Neural progenitor cell (in vitro differentiated cells): ENCODE data around the gene C19orf33. TPM values are rescaled to one million over a fixed set of nuclear protein-coding genes. Genes with fewer than 3 reads are reported as not detected.

Source experiments
- DNase-seq: peaks from one replicate; pipeline ENCODE4 v3.0.0-alpha.2; 2016; ENCODE audit warnings: low spot score
- H2AFZ ChIP-seq: fragments of 200-600 bp; sonication (generic); replicated peaks from 2 replicates; pipeline ENCODE4 v1.6.1; 2016; ENCODE audit warnings: antibody characterized with exemption
- H3F3A ChIP-seq: fragments of 200-600 bp; sonication (generic); 2 replicates; pipeline ENCODE4 v1.6.1; 2016; ENCODE audit warnings: antibody characterized with exemption, low read depth
- H3K27ac ChIP-seq: fragments of 200-600 bp; sonication (generic); 2 replicates; pipeline ENCODE4 v1.5.1; 2016; ENCODE audit warnings: mild to moderate bottlenecking
- H3K27me3 ChIP-seq: fragments of 200-600 bp; sonication (generic); 2 replicates; pipeline ENCODE4 v1.6.1; 2016; ENCODE audit warnings: mild to moderate bottlenecking, moderate library complexity
- H3K36me3 ChIP-seq: fragments of 200-600 bp; sonication (generic); 2 replicates; pipeline ENCODE4 v1.5.1; 2016
- H3K4me1 ChIP-seq: fragments of 200-600 bp; sonication (generic); 2 replicates; pipeline ENCODE4 v1.6.1; 2016; ENCODE audit warnings: mixed run types
- H3K4me2 ChIP-seq: fragments of 200-600 bp; sonication (generic); 2 replicates; pipeline ENCODE4 v1.6.1; 2016
- H3K4me3 ChIP-seq: fragments of 200-600 bp; sonication (generic); 2 replicates; pipeline ENCODE4 v1.5.1; 2016
- H3K79me2 ChIP-seq: fragments of 200-600 bp; sonication (generic); 2 replicates; pipeline ENCODE4 v1.6.1; 2016; ENCODE audit warnings: low read depth
- H3K9ac ChIP-seq: fragments of 200-600 bp; sonication (generic); 2 replicates; pipeline ENCODE4 v1.6.1; 2016
- H3K9me3 ChIP-seq: fragments of 200-600 bp; sonication (generic); 2 replicates; pipeline ENCODE4 v1.5.1; 2016; ENCODE audit warnings: low read depth
- H4K20me1 ChIP-seq: fragments of 200-600 bp; sonication (generic); 2 replicates; pipeline ENCODE4 v1.6.1; 2016; ENCODE audit warnings: low read depth
- H3K27ac Mint-ChIP-seq: 3 replicates; pipeline ENCODE4 v1.8.0; 2021; ENCODE audit warnings: mixed read lengths
- H3K27me3 Mint-ChIP-seq: 2 replicates; pipeline ENCODE4 v1.8.0; 2022; ENCODE audit warnings: low read depth, mild to moderate bottlenecking, inconsistent platforms, moderate library complexity, mixed read lengths; ENCODE audit not compliant: insufficient read depth
- H3K36me3 Mint-ChIP-seq: 3 replicates; pipeline ENCODE4 v1.8.0; 2021; ENCODE audit warnings: mixed read lengths
- H3K4me1 Mint-ChIP-seq: 3 replicates; pipeline ENCODE4 v1.8.0; 2021; ENCODE audit warnings: mixed read lengths
- H3K4me3 Mint-ChIP-seq: 3 replicates; pipeline ENCODE4 v1.8.0; 2021; ENCODE audit warnings: mild to moderate bottlenecking, moderate library complexity, mixed read lengths
- H3K9me3 Mint-ChIP-seq: 3 replicates; pipeline ENCODE4 v1.8.0; 2020; ENCODE audit warnings: mixed read lengths
- CTCF ChIP-seq: fragments of 200-600 bp; sonication (generic); IDR thresholded peaks from 2 replicates; pipeline ENCODE4 v1.5.1; 2017; ENCODE audit warnings: antibody characterized with exemption, mild to moderate bottlenecking
- EZH2 ChIP-seq: fragments of 200-600 bp; sonication (generic); IDR thresholded peaks from 2 replicates; pipeline ENCODE4 v1.6.1; 2017; ENCODE audit warnings: antibody characterized with exemption, mild to moderate bottlenecking, moderate library complexity
- EZH2phosphoT487 ChIP-seq: fragments of 200-600 bp; sonication (generic); IDR thresholded peaks from 2 replicates; pipeline ENCODE4 v1.6.1; 2017; ENCODE audit warnings: antibody characterized with exemption
- total RNA-seq: library from RNA; depleted of rRNA; stranded (reverse); fragments of >200 nt; gene quantifications from 2 replicates; pipeline ENCODE4 v1.2.3, GENCODE V29; 2015; ENCODE audit warnings: low replicate concordance

C19orf33 gene
- total RNA-seq, 1 donor from 2014 or later = not detected

GRCh38 chr19:38331728-38332127 lies 27.7 kb downstream of the C19orf33 start:
- Mint-ChIP-seq H3K4me3 (no peak overlapping the region), H3K27ac (no peak overlapping the region), H3K27me3 (peaks cover 5% of the 10 kb centered on the region), H3K36me3 (no peaks in the 10 kb centered on the region), H3K4me1 (peaks cover 6% of the 10 kb centered on the region), H3K9me3 (no peaks in the 10 kb centered on the region)
- H3K4me1 ChIP-seq = no peaks in the 10 kb centered on the region
- no peak overlapping the region for H2AFZ ChIP-seq
- no peaks in the 10 kb centered on the region for H3K9me3 ChIP-seq
- peaks cover 10% of the 10 kb centered on the region for H3F3A ChIP-seq
- H3K79me2 ChIP-seq = no peaks in the 10 kb centered on the region
- no peak overlapping the region for H3K9ac ChIP-seq
- H3K27ac ChIP-seq = no peak overlapping the region
- H3K36me3 ChIP-seq = no peaks in the 10 kb centered on the region
- H3K4me3 ChIP-seq = no peak overlapping the region
- H4K20me1 ChIP-seq = no peaks in the 10 kb centered on the region
- DNase-seq = no peak
- H3K27me3 ChIP-seq = no peaks in the 10 kb centered on the region
- no peak for TF ChIP-seq EZH2
- TF ChIP-seq EZH2phosphoT487 = no peak
- TF ChIP-seq CTCF = no peak
- H3K4me2 ChIP-seq = no peak overlapping the region

GRCh38 chr19:38333245-38333644 lies 29.2 kb downstream of the C19orf33 start:
- no peaks in the 10 kb centered on the region for H3K79me2 ChIP-seq
- no peak overlapping the region for H2AFZ ChIP-seq
- peaks cover 21% of the 10 kb centered on the region for H3F3A ChIP-seq
- H3K27me3 Mint-ChIP-seq = peaks cover 5% of the 10 kb centered on the region
- H3K27ac ChIP-seq = no peak overlapping the region
- H3K27ac Mint-ChIP-seq = no peak overlapping the region
- TF ChIP-seq EZH2 = no peak
- no peak for TF ChIP-seq EZH2phosphoT487
- TF ChIP-seq CTCF = no peak
- H3K36me3 ChIP-seq = no peaks in the 10 kb centered on the region
- H3K27me3 ChIP-seq = no peaks in the 10 kb centered on the region
- no peak overlapping the region for H3K4me2 ChIP-seq
- no peaks in the 10 kb centered on the region for H3K9me3 Mint-ChIP-seq
- H3K4me1 Mint-ChIP-seq = peaks cover 9% of the 10 kb centered on the region
- H3K4me1 ChIP-seq = no peaks in the 10 kb centered on the region
- H3K36me3 Mint-ChIP-seq = no peaks in the 10 kb centered on the region
- no peaks in the 10 kb centered on the region for H3K9me3 ChIP-seq
- H4K20me1 ChIP-seq = no peaks in the 10 kb centered on the region
- DNase-seq = no peak
- no peak overlapping the region for H3K4me3 Mint-ChIP-seq
- no peak overlapping the region for H3K4me3 ChIP-seq
- no peak overlapping the region for H3K9ac ChIP-seq

- Histone ChIP-seq H3K4me2 (peak overlapping the region; percentile 82), H2AFZ (peak overlapping the region; percentile 79), H3K4me3 (peak overlapping the region; percentile 67), H3F3A (peaks cover 35% of the 10 kb centered on the region), H3K9ac (no peak overlapping the region), H4K20me1 (no peaks in the 10 kb centered on the region), H3K79me2 (no peaks in the 10 kb centered on the region), H3K27me3 (no peaks in the 10 kb centered on the region), H3K27ac (no peak overlapping the region), H3K9me3 (no peaks in the 10 kb centered on the region), H3K36me3 (no peaks in the 10 kb centered on the region), H3K4me1 (peaks cover 8% of the 10 kb centered on the region)
- H3K4me1 Mint-ChIP-seq = peaks cover 16% of the 10 kb centered on the region
- H3K36me3 Mint-ChIP-seq = no peaks in the 10 kb centered on the region
- H3K27ac Mint-ChIP-seq = no peak overlapping the region
- TF ChIP-seq CTCF (no peak), EZH2phosphoT487 (no peak), EZH2 (no peak)
- H3K27me3 Mint-ChIP-seq = peaks cover 3% of the 10 kb centered on the region
- H3K4me3 Mint-ChIP-seq = peak overlapping the region; percentile 88
- peak; percentile 96 for DNase-seq
- H3K9me3 Mint-ChIP-seq = no peaks in the 10 kb centered on the region
Measured at GRCh38 chr19:38335949-38336637, 32.0 kb downstream of the C19orf33 start.
